Subcutaneous adipose tissue (tissue), 4 donors: Measurements from ENCODE around the gene TFEB. TPM values are rescaled to one million over a fixed set of nuclear protein-coding genes. Genes with fewer than 3 reads are reported as not detected.

Experiments
- CTCF ChIP-seq: fragments of 450-650 bp; IDR thresholded peaks from one replicate; pipeline ENCODE4 v1.5.1; 2016; ENCODE audit warnings: low read depth, mild to moderate bottlenecking, control low read depth, antibody characterized with exemption, moderate library complexity
- total RNA-seq, 4 donors: library from RNA; depleted of rRNA; stranded (reverse); fragments of >200 nt; gene quantifications; one replicate each; pipeline ENCODE4 v1.1.0, GENCODE V29; 2016

Gene TFEB
- total RNA-seq, 4 donors from 2014 or later = 6.5 to 11.9 (median 10.9) TPM

- no peak for TF ChIP-seq CTCF
Measured at GRCh38 chr6:41649596-41649995, 85.8 kb downstream of the TFEB start.

DNA sequence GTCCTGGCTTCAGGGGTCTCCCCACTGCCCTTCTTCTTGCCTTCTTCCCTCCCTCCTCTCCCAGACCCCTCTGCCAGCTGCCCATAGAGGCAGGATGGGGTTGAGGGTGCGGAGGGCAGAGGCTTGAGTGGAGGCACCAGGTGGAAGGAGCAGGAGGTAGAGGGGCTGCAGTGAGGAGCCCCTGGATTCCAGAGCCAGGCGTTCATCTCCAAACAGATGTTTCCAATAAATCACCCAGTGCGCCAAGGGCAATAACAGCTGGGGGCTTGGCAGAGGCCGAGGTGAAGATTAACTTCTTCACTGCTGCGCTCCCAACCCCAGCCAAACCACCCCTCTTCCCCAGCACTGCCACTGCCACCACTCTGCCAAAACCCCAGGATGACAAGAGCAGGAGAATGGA is 86.5 kb downstream of the TFEB start:
- no peak for TF ChIP-seq CTCF

DNA sequence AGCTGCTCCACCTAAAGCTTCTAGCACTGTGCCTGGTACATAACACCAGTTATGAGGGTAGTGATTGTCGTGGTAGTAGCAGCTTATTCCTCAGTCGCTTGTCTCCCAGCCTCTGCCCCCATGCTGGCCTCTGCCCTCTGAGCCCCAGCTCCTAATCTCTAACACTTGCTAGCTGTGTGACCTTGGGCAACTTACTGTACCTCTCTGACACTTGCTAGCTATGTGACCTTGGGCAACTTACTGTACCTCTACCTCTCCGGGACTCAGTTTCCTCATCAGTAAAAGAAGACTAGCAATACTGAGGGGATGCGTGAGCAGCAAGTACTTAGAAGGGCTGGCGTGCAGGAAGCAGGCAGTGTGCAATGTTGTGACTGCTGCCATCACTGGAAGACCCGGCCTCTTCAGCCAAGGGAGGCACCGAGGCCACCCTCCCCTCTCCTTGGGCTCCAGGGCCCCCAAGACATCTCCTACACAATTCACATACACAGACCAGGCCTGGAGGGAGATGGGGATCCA is 87.3 kb downstream of the TFEB start:
- no peak for TF ChIP-seq CTCF

- no peak for TF ChIP-seq CTCF
Measured at GRCh38 chr6:41647061-41647511, 88.3 kb downstream of the TFEB start.

- no peak for TF ChIP-seq CTCF
Measured at GRCh38 chr6:41646026-41646795, 89.2 kb downstream of the TFEB start.

DNA sequence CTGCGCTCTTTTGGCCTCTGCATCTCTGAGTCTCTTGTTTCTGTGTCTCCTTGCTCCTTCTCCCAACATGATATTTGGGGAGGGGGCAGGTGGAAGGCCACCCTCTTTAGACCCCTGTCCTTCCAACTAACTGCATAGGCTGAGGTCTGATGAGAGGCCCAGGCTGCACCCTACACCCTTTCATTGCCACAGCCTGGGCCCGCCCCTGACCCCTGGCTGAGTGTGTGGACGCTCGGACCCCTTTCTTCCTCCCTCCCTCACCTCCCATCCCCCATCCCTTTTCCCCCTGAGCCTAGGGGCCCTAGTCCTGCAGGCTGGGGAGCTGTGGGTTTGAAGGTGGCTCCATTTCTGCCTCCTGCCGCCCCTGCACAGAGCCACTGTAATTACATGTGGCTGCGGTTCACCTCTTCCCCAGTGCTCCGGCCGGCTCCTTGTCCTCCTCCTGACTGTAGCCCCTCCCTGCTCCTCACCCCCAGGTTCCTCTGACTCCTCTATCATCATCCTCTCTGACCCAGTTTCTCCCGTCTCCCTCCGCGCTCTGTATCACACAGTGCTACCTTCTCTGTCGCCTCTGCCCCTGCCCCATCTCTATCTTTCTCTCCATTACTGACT is 90.3 kb downstream of the TFEB start:
- no peak for TF ChIP-seq CTCF

GRCh38 chr6:41644297-41644879 is 91.0 kb downstream of the TFEB start:
- no peak for TF ChIP-seq CTCF
